ENCODE data around the gene MSRB3.

The MSRB3 gene

GRCh38 chr12:65497660-65498059, 219.2 kb downstream of the MSRB3 start:
- no peak for DNase-seq (ENCODE audit: low spot score)

GRCh38 chr12:65499167-65499566, 220.7 kb downstream of the MSRB3 start:
- DNase-seq (ENCODE audit: low spot score) = no peak

GRCh38 chr12:65500091-65500900, 221.8 kb downstream of the MSRB3 start:
- DNase-seq (ENCODE audit: low spot score) = peak; percentile 57

DNA sequence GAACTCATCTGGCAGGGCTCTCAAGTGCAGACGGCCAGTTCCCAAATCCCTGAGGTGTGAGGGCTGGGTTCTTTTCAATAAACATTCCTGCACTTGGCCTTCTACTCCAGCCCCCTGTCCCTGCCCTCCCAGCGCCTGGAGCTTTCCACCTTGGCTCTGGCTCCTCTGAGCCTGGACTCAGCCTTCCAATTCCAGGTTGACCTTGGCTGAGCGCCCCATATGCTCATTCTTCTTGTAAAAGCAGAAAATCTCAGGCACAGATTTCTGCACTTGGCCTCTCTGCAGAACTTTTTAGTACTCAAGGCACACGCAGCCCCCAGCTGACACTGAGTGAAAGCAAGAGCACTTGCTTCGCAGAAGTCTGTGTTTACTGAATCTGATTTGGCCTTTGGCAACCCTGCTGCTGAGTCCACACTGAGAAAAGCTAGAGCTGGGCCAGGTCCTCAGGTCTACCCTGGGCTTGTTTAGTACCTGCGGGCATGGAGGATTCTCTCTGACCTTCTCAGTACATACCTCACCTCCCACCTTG, 222.7 kb downstream of the MSRB3 start:
- DNase-seq (ENCODE audit: low spot score) = no peak

- no peak for DNase-seq (ENCODE audit: low spot score)
Observed at GRCh38 chr12:65501935-65502334, 223.5 kb downstream of the MSRB3 start.

DNA sequence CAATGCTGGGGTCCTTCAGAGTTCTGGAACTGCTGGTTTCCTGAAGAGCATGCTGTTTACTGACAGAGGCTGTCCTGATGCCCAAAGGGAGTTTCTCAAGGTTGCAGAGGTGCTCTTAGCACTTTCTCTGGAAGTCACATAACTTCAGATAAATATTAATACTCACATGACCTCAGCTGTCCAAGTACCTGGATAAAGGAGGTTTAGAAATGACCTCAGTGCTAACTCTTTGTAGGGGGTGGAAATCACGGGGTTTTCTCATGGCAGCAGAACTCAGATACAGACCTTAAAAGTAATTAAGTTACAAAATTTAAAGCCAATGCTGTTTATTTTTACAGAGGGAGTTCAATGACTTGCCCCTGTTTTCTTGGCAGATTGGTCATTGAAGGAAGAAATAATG, 225.9 kb downstream of the MSRB3 start:
- DNase-seq (ENCODE audit: low spot score) = no peak

GRCh38 chr12:65505386-65506121, 227.1 kb downstream of the MSRB3 start:
- no peak for DNase-seq (ENCODE audit: low spot score)

DNA sequence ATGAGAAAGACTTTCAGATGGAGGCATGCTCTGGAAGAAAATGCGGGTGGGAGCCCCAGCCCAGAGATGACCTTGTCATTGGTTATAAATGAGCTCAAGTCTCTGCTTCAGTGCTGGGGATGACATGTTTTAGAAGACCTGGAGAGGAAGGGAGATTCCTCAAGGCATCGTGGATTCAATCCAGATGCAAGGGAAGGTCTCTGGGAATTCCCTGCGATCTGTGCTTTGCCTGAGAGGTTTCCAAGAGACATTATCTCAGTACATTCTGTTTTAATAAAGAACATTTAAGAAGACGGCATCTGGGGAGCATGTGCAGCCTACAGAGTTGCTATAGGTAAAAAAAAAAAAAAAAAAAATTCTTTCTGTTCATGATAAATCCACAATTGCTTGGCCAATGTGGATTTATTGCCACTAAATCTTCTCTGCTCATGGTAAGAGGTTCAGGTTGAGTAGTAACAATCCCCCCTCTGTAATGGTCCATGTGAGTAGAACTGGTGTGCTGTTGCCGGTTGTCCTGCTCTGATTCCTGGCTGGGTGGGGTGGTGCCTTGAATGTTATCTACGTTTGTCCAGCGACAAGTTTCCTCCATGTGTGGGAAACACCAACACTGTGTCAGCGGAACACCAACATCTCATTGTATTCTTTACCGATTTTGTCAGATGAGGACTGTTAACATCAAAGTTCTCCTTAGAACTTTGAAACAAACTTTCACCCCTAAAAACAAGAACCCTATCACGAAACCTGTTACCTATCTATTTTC, 230.0 kb downstream of the MSRB3 start:
- DNase-seq (ENCODE audit: low spot score) = no peak

DNA sequence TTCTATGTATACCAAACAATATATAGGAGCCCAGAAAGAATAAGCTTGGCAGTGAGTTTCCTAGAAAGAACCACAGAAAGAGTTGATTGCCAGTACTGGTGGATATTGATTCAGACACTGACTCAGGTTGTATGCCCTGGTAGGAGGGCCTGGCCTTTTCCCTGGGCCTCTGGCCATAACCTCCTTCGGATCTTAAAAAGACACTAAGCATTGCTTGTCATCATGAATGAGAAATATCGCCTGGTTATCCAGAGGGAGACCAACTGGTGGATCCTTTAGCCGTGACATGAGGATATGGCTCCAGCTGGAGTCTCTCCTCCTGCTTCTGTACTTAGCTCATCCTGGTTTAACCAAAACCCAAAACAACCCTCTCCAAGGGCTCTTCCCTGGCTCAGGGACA, 231.5 kb downstream of the MSRB3 start:
- no peak for DNase-seq (ENCODE audit: low spot score)

DNA sequence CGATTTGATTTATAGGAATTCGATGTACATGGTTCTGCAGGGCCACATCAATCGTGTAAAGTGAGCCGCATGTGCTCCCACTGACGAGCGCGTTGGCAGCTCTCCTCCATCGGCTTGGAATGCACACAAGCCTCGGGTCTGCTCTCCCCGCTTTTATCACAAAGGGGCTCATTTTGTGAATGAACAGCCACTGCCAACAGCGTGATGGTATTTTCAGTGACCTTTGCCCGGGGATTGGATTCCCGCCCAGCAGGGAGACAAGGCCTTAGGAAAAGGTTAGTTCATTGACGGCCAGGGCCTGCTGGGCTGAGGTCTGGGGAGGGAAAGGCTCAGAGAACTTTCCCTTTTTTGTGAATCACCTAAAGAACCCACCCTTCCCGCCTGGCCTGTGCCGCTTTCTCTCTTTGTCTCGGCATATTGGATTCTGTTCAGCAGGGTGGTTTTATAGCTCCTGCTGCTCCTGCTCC, 232.1 kb downstream of the MSRB3 start:
- no peak for DNase-seq (ENCODE audit: low spot score)

- DNase-seq (ENCODE audit: low spot score) = no peak
Observed at GRCh38 chr12:65511134-65511834, 232.8 kb downstream of the MSRB3 start.

DNA sequence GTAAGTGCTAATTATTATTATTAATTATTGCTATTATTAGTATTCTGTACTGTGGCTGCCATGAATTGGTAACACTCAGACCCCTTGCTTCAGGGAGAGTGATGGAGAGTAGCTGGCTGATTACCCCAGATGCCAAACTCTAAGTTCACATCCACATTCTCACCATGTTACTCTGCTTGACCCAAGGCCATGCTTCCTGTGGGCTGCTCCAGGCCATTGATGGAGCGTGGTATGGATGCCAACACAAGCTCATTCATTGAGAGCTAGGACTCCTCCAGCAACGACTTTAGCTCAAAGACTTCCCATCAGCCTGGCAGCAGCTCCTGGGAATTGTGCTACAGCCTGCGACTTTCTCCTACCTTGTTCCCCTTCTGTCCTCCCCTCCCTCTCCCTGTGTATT, 233.4 kb downstream of the MSRB3 start:
- no peak for DNase-seq (ENCODE audit: low spot score)

Data from RKO (cell line).